ENCODE data around the gene SMARCAD1. TPM values are rescaled to one million over a fixed set of nuclear protein-coding genes. Genes with fewer than 3 reads are reported as not detected.

Gene SMARCAD1
- total and polyA plus RNA-seq, 2 donors (not counting 1 experiment from before 2014, with no cell fraction given): 24.8 to 30.7 TPM

- no peaks in the 10 kb centered on the region for H3K79me2 ChIP-seq (ENCODE audit: control insufficient read depth, insufficient read depth, low read length)
- H3K36me3 ChIP-seq (ENCODE audit: control insufficient read depth, insufficient read depth, low read length): no peaks in the 10 kb centered on the region
- no peaks in the 10 kb centered on the region for H3K4me1 ChIP-seq (ENCODE audit: control insufficient read depth, extremely low read depth, insufficient read depth, low read length)
- no peak overlapping the region for H3K4me3 ChIP-seq (replicated peaks in 1 of 4; ENCODE audit: control extremely low read depth in 1 of 4, insufficient read depth in 1 of 4, low read depth in 3 of 4, low read length in 4 of 4)
- H3K9ac ChIP-seq (ENCODE audit: insufficient read depth, low read length): no peak overlapping the region
- no peak overlapping the region for H3K27ac ChIP-seq (ENCODE audit: insufficient read depth, low read length)
- no peaks in the 10 kb centered on the region for H4K20me1 ChIP-seq (ENCODE audit: control insufficient read depth, extremely low read depth, insufficient read depth, low read length)
- no peak overlapping the region for H2AFZ ChIP-seq (ENCODE audit: low read length)
- no peaks in the 10 kb centered on the region for H3K9me3 ChIP-seq (ENCODE audit: control insufficient read depth, insufficient read depth, low read depth, low read length)
- TF ChIP-seq CTCF (conservative IDR thresholded peaks at IDR 0.05 in 1 of 2, IDR thresholded peaks at IDR 0.05 in 1 of 2; ENCODE audit: low read depth in 1 of 2, low read length in 2 of 2) (no peak), EZH2 (IDR thresholded peaks at IDR 0.05; ENCODE audit: low read length, missing control alignments) (no peak)
- H3K4me2 ChIP-seq (ENCODE audit: extremely low read depth, insufficient read depth, low read length): no peak overlapping the region
- no peak for DNase-seq (ENCODE audit: low read depth in 2 of 2)
- no peaks in the 10 kb centered on the region for H3K27me3 ChIP-seq (ENCODE audit: control insufficient read depth, insufficient read depth, low read length)
These were observed 29.8 kb upstream of the SMARCAD1 start for GRCh38 chr4:94177822-94178221.

DNA sequence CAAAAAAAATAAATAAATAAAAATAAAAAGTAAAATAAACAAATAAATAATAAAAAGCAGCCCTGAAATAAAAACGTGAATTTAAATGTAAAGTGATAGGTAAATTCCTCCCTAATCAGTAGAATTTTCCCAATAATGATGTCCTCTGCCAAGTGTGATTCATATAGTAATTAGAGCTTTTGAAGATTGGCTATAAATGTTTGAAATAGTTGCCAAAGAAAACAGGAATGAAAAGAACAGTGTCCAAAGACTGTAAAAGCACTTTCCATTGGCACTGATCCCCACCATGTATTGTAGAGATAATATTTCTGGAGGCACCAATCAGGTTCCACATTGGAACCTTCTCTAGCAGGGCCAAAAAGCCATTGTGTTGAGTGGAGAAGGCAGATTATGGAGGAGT is 25.9 kb upstream of the SMARCAD1 start:
- H3K4me1 ChIP-seq (ENCODE audit: control insufficient read depth, extremely low read depth, insufficient read depth, low read length): no peaks in the 10 kb centered on the region

DNA sequence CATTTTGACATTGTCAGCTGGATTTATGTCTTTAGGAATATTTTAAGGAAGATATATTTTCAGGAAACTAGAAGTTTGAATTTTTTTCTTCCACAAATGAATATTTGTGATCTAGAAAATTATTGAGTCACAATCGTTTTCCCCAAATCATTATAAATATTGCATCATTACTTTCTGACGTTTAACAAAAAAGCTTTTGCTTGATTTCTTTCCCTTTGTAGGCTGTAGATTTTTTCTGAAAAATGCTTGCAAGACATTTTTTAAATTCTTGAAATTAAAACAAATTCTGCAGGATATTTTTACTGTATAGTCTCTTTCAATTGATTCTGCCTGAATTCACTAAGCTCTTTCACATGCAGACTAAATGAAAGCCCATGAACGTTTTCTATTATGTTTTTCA is 4.9 kb upstream of the SMARCAD1 start:
- no peaks in the 10 kb centered on the region for H3K79me2 ChIP-seq (ENCODE audit: control insufficient read depth, insufficient read depth, low read length)
- no peaks in the 10 kb centered on the region for H3K4me1 ChIP-seq (ENCODE audit: control insufficient read depth, extremely low read depth, insufficient read depth, low read length)

More for the DNA sequence above, 25.9 kb upstream of the SMARCAD1 start:
- H3K36me3 ChIP-seq (ENCODE audit: control insufficient read depth, insufficient read depth, low read length): no peaks in the 10 kb centered on the region
- H3K9ac ChIP-seq (ENCODE audit: insufficient read depth, low read length): no peak overlapping the region
- no peaks in the 10 kb centered on the region for H4K20me1 ChIP-seq (ENCODE audit: control insufficient read depth, extremely low read depth, insufficient read depth, low read length)
- no peaks in the 10 kb centered on the region for H3K79me2 ChIP-seq (ENCODE audit: control insufficient read depth, insufficient read depth, low read length)
- no peak for DNase-seq (ENCODE audit: low read depth in 2 of 2)
- TF ChIP-seq CTCF (conservative IDR thresholded peaks at IDR 0.05 in 1 of 2, IDR thresholded peaks at IDR 0.05 in 1 of 2; ENCODE audit: low read depth in 1 of 2, low read length in 2 of 2): no peak
- no peak for TF ChIP-seq EZH2 (IDR thresholded peaks at IDR 0.05; ENCODE audit: low read length, missing control alignments)
- no peaks in the 10 kb centered on the region for H3K9me3 ChIP-seq (ENCODE audit: control insufficient read depth, insufficient read depth, low read depth, low read length)
- no peak overlapping the region for H3K4me3 ChIP-seq (replicated peaks in 1 of 4; ENCODE audit: control extremely low read depth in 1 of 4, insufficient read depth in 1 of 4, low read depth in 3 of 4, low read length in 4 of 4)
- no peak overlapping the region for H2AFZ ChIP-seq (ENCODE audit: low read length)
- no peak overlapping the region for H3K4me2 ChIP-seq (ENCODE audit: extremely low read depth, insufficient read depth, low read length)
- H3K27me3 ChIP-seq (ENCODE audit: control insufficient read depth, insufficient read depth, low read length): no peaks in the 10 kb centered on the region
- H3K27ac ChIP-seq (ENCODE audit: insufficient read depth, low read length): no peak overlapping the region

More for the DNA sequence above, 4.9 kb upstream of the SMARCAD1 start:
- Histone ChIP-seq H3K4me2 (ENCODE audit: extremely low read depth, insufficient read depth, low read length) (no peak overlapping the region), H3K27ac (ENCODE audit: insufficient read depth, low read length) (no peak overlapping the region), H3K9me3 (ENCODE audit: control insufficient read depth, insufficient read depth, low read depth, low read length) (no peaks in the 10 kb centered on the region), H3K4me3 (replicated peaks in 1 of 4; ENCODE audit: control extremely low read depth in 1 of 4, insufficient read depth in 1 of 4, low read depth in 3 of 4, low read length in 4 of 4) (no peak overlapping the region), H4K20me1 (ENCODE audit: control insufficient read depth, extremely low read depth, insufficient read depth, low read length) (no peaks in the 10 kb centered on the region), H3K27me3 (ENCODE audit: control insufficient read depth, insufficient read depth, low read length) (no peaks in the 10 kb centered on the region), H2AFZ (ENCODE audit: low read length) (no peak overlapping the region), H3K36me3 (ENCODE audit: control insufficient read depth, insufficient read depth, low read length) (no peaks in the 10 kb centered on the region), H3K9ac (ENCODE audit: insufficient read depth, low read length) (no peak overlapping the region)
- TF ChIP-seq EZH2 (IDR thresholded peaks at IDR 0.05; ENCODE audit: low read length, missing control alignments): no peak
- no peak for TF ChIP-seq CTCF (conservative IDR thresholded peaks at IDR 0.05 in 1 of 2, IDR thresholded peaks at IDR 0.05 in 1 of 2; ENCODE audit: low read depth in 1 of 2, low read length in 2 of 2)
- DNase-seq (ENCODE audit: low read depth in 2 of 2): no peak
